ENCODE measurements around the gene INTS7.
"Not testable (repeated sequence)": the region's sequence is repeated elsewhere in the genome, so short reads cannot be mapped to it uniquely, and the experiment has no call there.

The INTS7 gene

GRCh38 chr1:212034516-212035122, 738 bp downstream of the INTS7 start:
- DNase-seq, result no peak

- DNase-seq, result no peak
Observed at GRCh38 chr1:212030936-212031528, 4.3 kb downstream of the INTS7 start.

GRCh38 chr1:212027727-212028126, 7.6 kb downstream of the INTS7 start:
- not testable (repeated sequence) for DNase-seq

GRCh38 chr1:212024469-212025149, 10.7 kb downstream of the INTS7 start:
- no peak for DNase-seq

- not testable (repeated sequence) for DNase-seq
Observed at GRCh38 chr1:212022908-212023307, 12.4 kb downstream of the INTS7 start.

GRCh38 chr1:212021563-212021962, 13.8 kb downstream of the INTS7 start:
- DNase-seq, result no peak

GRCh38 chr1:212020975-212021374, 14.4 kb downstream of the INTS7 start:
- DNase-seq, result no peak

- no peak for DNase-seq
Observed at GRCh38 chr1:212013672-212014071, 21.7 kb downstream of the INTS7 start.

- peak; percentile 79 for DNase-seq
Observed at GRCh38 chr1:212012034-212012740, 23.2 kb downstream of the INTS7 start.

GRCh38 chr1:212010004-212010403, 25.4 kb downstream of the INTS7 start:
- no peak for DNase-seq

GRCh38 chr1:212009561-212009960, 25.8 kb downstream of the INTS7 start:
- DNase-seq, result no peak

GRCh38 chr1:212007886-212008285, 27.5 kb downstream of the INTS7 start:
- DNase-seq, result no peak

GRCh38 chr1:212007178-212007577, 28.2 kb downstream of the INTS7 start:
- DNase-seq, result no peak

- DNase-seq, result no peak
Observed at GRCh38 chr1:212004895-212005608, 30.3 kb downstream of the INTS7 start.

GRCh38 chr1:212002536-212002935, 32.8 kb downstream of the INTS7 start:
- no peak for DNase-seq

GRCh38 chr1:211997426-211997825, 37.9 kb downstream of the INTS7 start:
- not testable (repeated sequence) for DNase-seq

GRCh38 chr1:211991695-211992094, 43.7 kb downstream of the INTS7 start:
- no peak for DNase-seq

GRCh38 chr1:211986628-211987254, 48.6 kb downstream of the INTS7 start:
- DNase-seq, result no peak

- DNase-seq, result no peak
Observed at GRCh38 chr1:211985556-211986264, 49.6 kb downstream of the INTS7 start.

GRCh38 chr1:211978596-211978995, 56.8 kb downstream of the INTS7 start:
- no peak for DNase-seq

GRCh38 chr1:211975152-211975941, 60.0 kb downstream of the INTS7 start:
- DNase-seq, result no peak

Data from islet precursor cell (in vitro differentiated cells).